ENCODE measurements around the gene CEP70. TPM values are rescaled to one million over a fixed set of nuclear protein-coding genes. Genes with fewer than 3 reads are reported as not detected.

The CEP70 gene
- total RNA-seq, 5 donors from 2014 or later (not counting 1 experiment from before 2014, with no cell fraction given), result 14.5 to 23.4 (median 21.7) TPM

DNA sequence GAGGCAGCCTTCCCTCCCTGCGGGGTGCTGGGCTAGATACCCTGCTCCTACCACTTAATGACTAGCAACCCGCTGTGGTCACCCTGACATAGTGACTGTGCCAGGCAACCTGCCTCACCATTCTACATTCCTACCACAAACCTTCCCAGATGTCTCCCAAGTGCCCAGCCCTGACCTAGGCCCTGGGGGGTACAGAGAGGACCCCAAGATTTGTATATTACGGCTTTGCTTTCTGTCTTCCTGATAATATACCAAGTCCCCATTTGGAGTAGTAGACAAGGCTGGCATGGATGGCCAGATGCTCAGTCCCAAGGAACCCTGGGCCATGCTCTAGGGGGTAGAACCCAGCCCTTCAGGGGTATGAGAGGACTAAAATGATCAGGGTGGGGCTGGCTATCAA, 128.6 kb downstream of the CEP70 start:
- no peak overlapping the region for H3K27ac ChIP-seq (ENCODE audit: low read length)
- Mint-ChIP-seq H3K27ac (no peak overlapping the region), H3K4me1 (no peaks in the 10 kb centered on the region), H3K9me3 (no peaks in the 10 kb centered on the region), H3K27me3 (peaks cover 15 to 19% of the 10 kb centered on the region in 2 donors), H3K4me3 (no peak overlapping the region), H3K36me3 (no peaks in the 10 kb centered on the region)
- CTCF ChIA-PET, result interaction anchor here in 1 of 2 donors (0.6 kb wide), 1 partner anchor 160 kb away, joined by 3 read pairs; no protein-coding TSS in a partner anchor
- POLR2A ChIA-PET, result no interaction called here
- no peaks in the 10 kb centered on the region for H3K36me3 ChIP-seq (ENCODE audit: control insufficient read depth in 2 of 2, extremely low read depth in 1 of 2, insufficient read depth in 1 of 2, low read length in 1 of 2)
- DNase-seq (no peak), ATAC-seq (replicated peaks in 1 of 4) (no peak)
- peaks cover 0 to 31% of the 10 kb centered on the region in 2 experiments for H3K27me3 ChIP-seq (replicated peaks in 1 of 2; ENCODE audit: control insufficient read depth in 2 of 2, extremely low read depth in 1 of 2, insufficient read depth in 2 of 2, low read length in 1 of 2)
- H3K9me3 ChIP-seq, result no peaks in the 10 kb centered on the region
- no peak overlapping the region for H3K4me3 ChIP-seq (ENCODE audit: control insufficient read depth in 1 of 2, extremely low read depth in 1 of 2, low read length in 1 of 2)
- WGBS (ENCODE audit: insufficient coverage), result 93% methylated on average over 2 of the region's 3 CpGs
- no peaks in the 10 kb centered on the region for H3K4me1 ChIP-seq (ENCODE audit: control insufficient read depth in 1 of 2, extremely low read depth in 1 of 2, insufficient read depth in 2 of 2, low read length in 2 of 2)

- Histone ChIP-seq H3K4me1 (ENCODE audit: control insufficient read depth in 1 of 2, extremely low read depth in 1 of 2, insufficient read depth in 2 of 2, low read length in 2 of 2) (no peaks in the 10 kb centered on the region), H3K9me3 (no peaks in the 10 kb centered on the region), H3K27me3 (replicated peaks in 1 of 2; ENCODE audit: control insufficient read depth in 2 of 2, extremely low read depth in 1 of 2, insufficient read depth in 2 of 2, low read length in 1 of 2) (peaks cover 0 to 38% of the 10 kb centered on the region in 2 experiments), H3K4me3 (ENCODE audit: control insufficient read depth in 1 of 2, extremely low read depth in 1 of 2, low read length in 1 of 2) (no peak overlapping the region), H3K36me3 (ENCODE audit: control insufficient read depth in 2 of 2, extremely low read depth in 1 of 2, insufficient read depth in 1 of 2, low read length in 1 of 2) (no peaks in the 10 kb centered on the region), H3K27ac (ENCODE audit: low read length) (no peak overlapping the region)
- no peak overlapping the region for H3K27ac Mint-ChIP-seq
- no peak overlapping the region for H3K4me3 Mint-ChIP-seq
- POLR2A ChIA-PET, result no interaction called here
- CTCF ChIA-PET, result no interaction called here
- H3K36me3 Mint-ChIP-seq, result no peaks in the 10 kb centered on the region
- DNase-seq, result no peak
- no peaks in the 10 kb centered on the region for H3K4me1 Mint-ChIP-seq
- peaks cover 15 to 19% of the 10 kb centered on the region in 2 donors for H3K27me3 Mint-ChIP-seq
- H3K9me3 Mint-ChIP-seq, result no peaks in the 10 kb centered on the region
- WGBS (ENCODE audit: insufficient coverage), result 88% methylated on average over 2 of the region's 2 CpGs
- no peak for ATAC-seq (replicated peaks in 1 of 4)
Observed at GRCh38 chr3:138464491-138464860, 129.6 kb downstream of the CEP70 start.

DNA sequence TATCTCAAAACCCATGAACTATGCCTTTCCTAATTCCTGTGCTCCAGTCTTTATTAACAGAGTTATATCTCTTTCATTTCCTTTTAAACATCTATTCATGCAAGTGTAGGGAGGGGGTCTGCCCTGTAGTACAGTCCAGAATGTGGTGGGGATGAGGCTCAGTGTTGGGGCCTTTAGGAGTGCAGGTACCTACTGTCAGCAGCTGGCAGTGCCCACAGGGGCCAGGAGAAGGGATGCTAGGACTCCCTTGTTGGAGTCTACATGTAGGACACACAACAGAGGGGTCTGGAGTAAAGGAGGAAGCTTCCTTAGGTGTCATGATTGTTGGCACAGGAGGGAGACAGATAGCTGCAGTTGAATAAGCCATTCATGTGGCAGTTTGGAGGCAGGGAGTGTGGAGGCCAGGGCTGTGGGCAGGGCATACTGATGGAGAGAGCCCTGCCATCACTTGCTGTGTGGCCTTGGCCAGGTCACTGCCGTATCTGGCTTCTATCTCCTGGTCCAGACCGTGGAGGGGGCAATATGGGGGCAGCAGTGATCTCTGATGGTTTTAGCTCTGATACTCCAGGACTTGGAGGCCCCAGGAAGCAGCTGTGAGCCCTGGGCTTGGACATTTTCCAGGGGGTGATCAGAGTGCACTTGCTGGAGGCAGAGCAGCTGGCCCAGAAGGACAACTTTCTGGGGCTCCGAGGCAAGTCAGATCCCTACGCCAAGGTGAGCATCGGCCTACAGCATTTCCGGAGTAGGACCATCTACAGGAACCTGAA, 130.2 kb downstream of the CEP70 start:
- 79% methylated on average over 6 of the region's 6 CpGs for WGBS (ENCODE audit: insufficient coverage)
- Histone ChIP-seq H3K36me3 (ENCODE audit: control insufficient read depth in 2 of 2, extremely low read depth in 1 of 2, insufficient read depth in 1 of 2, low read length in 1 of 2) (no peaks in the 10 kb centered on the region), H3K4me1 (ENCODE audit: control insufficient read depth in 1 of 2, extremely low read depth in 1 of 2, insufficient read depth in 2 of 2, low read length in 2 of 2) (no peaks in the 10 kb centered on the region), H3K27ac (ENCODE audit: low read length) (no peak overlapping the region), H3K27me3 (replicated peaks in 1 of 2; ENCODE audit: control insufficient read depth in 2 of 2, extremely low read depth in 1 of 2, insufficient read depth in 2 of 2, low read length in 1 of 2) (peaks cover 0 to 39% of the 10 kb centered on the region in 2 experiments), H3K9me3 (no peaks in the 10 kb centered on the region), H3K4me3 (ENCODE audit: control insufficient read depth in 1 of 2, extremely low read depth in 1 of 2, low read length in 1 of 2) (no peak overlapping the region)
- Mint-ChIP-seq H3K9me3 (no peaks in the 10 kb centered on the region), H3K4me1 (no peaks in the 10 kb centered on the region), H3K27me3 (peaks cover 15 to 19% of the 10 kb centered on the region in 2 donors), H3K36me3 (no peaks in the 10 kb centered on the region), H3K27ac (no peak overlapping the region), H3K4me3 (no peak overlapping the region)
- ChIA-PET POLR2A (no interaction called here), CTCF (no interaction called here)
- ATAC-seq (replicated peaks in 1 of 4) (no peak), DNase-seq (no peak)

DNA sequence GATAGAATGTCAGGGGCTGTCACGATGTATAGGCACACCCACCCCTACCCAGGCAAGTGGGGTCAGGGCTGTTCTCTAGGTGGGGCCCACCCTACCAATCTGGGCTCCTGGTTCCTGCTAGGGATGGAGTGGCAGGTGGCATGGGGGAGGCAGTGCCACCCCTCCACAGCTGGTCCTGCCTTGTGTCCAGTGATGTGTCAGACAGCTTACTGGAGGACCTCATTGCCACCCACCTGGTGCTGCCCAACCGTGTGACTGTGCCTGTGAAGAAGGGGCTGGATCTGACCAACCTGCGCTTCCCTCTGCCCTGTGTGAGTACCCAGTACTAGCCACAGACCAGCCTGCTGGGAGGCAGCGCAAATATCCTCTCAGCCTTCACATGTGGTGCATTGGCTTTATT, 132.2 kb downstream of the CEP70 start:
- POLR2A ChIA-PET, result no interaction called here
- H3K4me3 ChIP-seq (ENCODE audit: control insufficient read depth in 1 of 2, extremely low read depth in 1 of 2, low read length in 1 of 2), result no peak overlapping the region
- no peak overlapping the region for H3K27ac ChIP-seq (ENCODE audit: low read length)
- ATAC-seq (replicated peaks in 1 of 4) (no peak), DNase-seq (no peak)
- no peaks in the 10 kb centered on the region for H3K36me3 Mint-ChIP-seq
- no peak overlapping the region for H3K27ac Mint-ChIP-seq
- peaks cover 9 to 14% of the 10 kb centered on the region in 2 donors for H3K27me3 Mint-ChIP-seq
- peaks cover 0 to 2% (median 0%) of the 10 kb centered on the region in 3 donors for H3K4me1 Mint-ChIP-seq
- H3K36me3 ChIP-seq (ENCODE audit: control insufficient read depth in 2 of 2, extremely low read depth in 1 of 2, insufficient read depth in 1 of 2, low read length in 1 of 2), result no peaks in the 10 kb centered on the region
- no peaks in the 10 kb centered on the region for H3K9me3 ChIP-seq
- CTCF ChIA-PET, result no interaction called here
- peaks cover 0 to 33% of the 10 kb centered on the region in 2 experiments for H3K27me3 ChIP-seq (replicated peaks in 1 of 2; ENCODE audit: control insufficient read depth in 2 of 2, extremely low read depth in 1 of 2, insufficient read depth in 2 of 2, low read length in 1 of 2)
- 86% methylated on average over 3 of the region's 4 CpGs for whole genome bisulfite sequencing (ENCODE audit: insufficient coverage)
- no peaks in the 10 kb centered on the region for H3K4me1 ChIP-seq (ENCODE audit: control insufficient read depth in 1 of 2, extremely low read depth in 1 of 2, insufficient read depth in 2 of 2, low read length in 2 of 2)
- H3K9me3 Mint-ChIP-seq, result no peaks in the 10 kb centered on the region
- no peak overlapping the region for H3K4me3 Mint-ChIP-seq

GRCh38 chr3:138461246-138461645, 132.8 kb downstream of the CEP70 start:
- CTCF ChIA-PET, result no interaction called here
- Histone ChIP-seq H3K27me3 (replicated peaks in 1 of 2; ENCODE audit: control insufficient read depth in 2 of 2, extremely low read depth in 1 of 2, insufficient read depth in 2 of 2, low read length in 1 of 2) (peaks cover 0 to 36% of the 10 kb centered on the region in 2 experiments), H3K9me3 (no peaks in the 10 kb centered on the region), H3K27ac (ENCODE audit: low read length) (no peak overlapping the region), H3K4me3 (ENCODE audit: control insufficient read depth in 1 of 2, extremely low read depth in 1 of 2, low read length in 1 of 2) (no peak overlapping the region), H3K4me1 (ENCODE audit: control insufficient read depth in 1 of 2, extremely low read depth in 1 of 2, insufficient read depth in 2 of 2, low read length in 2 of 2) (peaks cover 0 to 3% of the 10 kb centered on the region in 2 experiments), H3K36me3 (ENCODE audit: control insufficient read depth in 2 of 2, extremely low read depth in 1 of 2, insufficient read depth in 1 of 2, low read length in 1 of 2) (no peaks in the 10 kb centered on the region)
- no CpG with 5 or more reads among the region's 5 CpGs for WGBS (ENCODE audit: insufficient coverage)
- POLR2A ChIA-PET, result no interaction called here
- Mint-ChIP-seq H3K36me3 (no peaks in the 10 kb centered on the region), H3K9me3 (no peaks in the 10 kb centered on the region), H3K27ac (no peak overlapping the region), H3K4me3 (no peak overlapping the region), H3K27me3 (peaks cover 9 to 14% of the 10 kb centered on the region in 2 donors), H3K4me1 (peaks cover 0 to 6% (median 2%) of the 10 kb centered on the region in 3 donors)
- ATAC-seq (replicated peaks in 1 of 4), result no peak
- DNase-seq, result no peak

- Mint-ChIP-seq H3K27ac (no peak overlapping the region), H3K27me3 (peaks cover 9 to 14% of the 10 kb centered on the region in 2 donors), H3K4me1 (peaks cover 0 to 10% (median 6%) of the 10 kb centered on the region in 3 donors), H3K4me3 (no peak overlapping the region), H3K36me3 (no peaks in the 10 kb centered on the region), H3K9me3 (no peaks in the 10 kb centered on the region)
- ChIA-PET POLR2A (no interaction called here), CTCF (no interaction called here)
- H3K4me1 ChIP-seq (ENCODE audit: control insufficient read depth in 1 of 2, extremely low read depth in 1 of 2, insufficient read depth in 2 of 2, low read length in 2 of 2), result peaks cover 0 to 8% of the 10 kb centered on the region in 2 experiments
- no peaks in the 10 kb centered on the region for H3K36me3 ChIP-seq (ENCODE audit: control insufficient read depth in 2 of 2, extremely low read depth in 1 of 2, insufficient read depth in 1 of 2, low read length in 1 of 2)
- H3K9me3 ChIP-seq, result no peaks in the 10 kb centered on the region
- H3K4me3 ChIP-seq (ENCODE audit: control insufficient read depth in 1 of 2, extremely low read depth in 1 of 2, low read length in 1 of 2), result no peak overlapping the region
- peaks cover 0 to 40% of the 10 kb centered on the region in 2 experiments for H3K27me3 ChIP-seq (replicated peaks in 1 of 2; ENCODE audit: control insufficient read depth in 2 of 2, extremely low read depth in 1 of 2, insufficient read depth in 2 of 2, low read length in 1 of 2)
- WGBS (ENCODE audit: insufficient coverage), result 84% methylated on average over 3 of the region's 8 CpGs
- H3K27ac ChIP-seq (ENCODE audit: low read length), result no peak overlapping the region
- no peak for DNase-seq
- ATAC-seq (replicated peaks in 1 of 4), result no peak
Observed at GRCh38 chr3:138460536-138461205, 133.4 kb downstream of the CEP70 start.
